Colonic mucosa (tissue), 4 donors: ENCODE data around the gene PPP1R1B. TPM values are rescaled to one million over a fixed set of nuclear protein-coding genes. Genes with fewer than 3 reads are reported as not detected.

Experiments used
- DNase-seq: peaks from one replicate; pipeline ENCODE4 v3.0.0-alpha.2; 2020
- H3K27ac ChIP-seq: fragments of 200-600 bp; one replicate; pipeline ENCODE4 v1.8.0; 2021
- H3K27me3 ChIP-seq: fragments of 200-600 bp; one replicate; pipeline ENCODE4 v1.8.0; 2021
- H3K36me3 ChIP-seq: fragments of 200-600 bp; one replicate; pipeline ENCODE4 v1.8.0; 2021
- H3K4me1 ChIP-seq: fragments of 200-600 bp; one replicate; pipeline ENCODE4 v1.8.0; 2021; ENCODE audit warnings: mild to moderate bottlenecking
- H3K4me3 ChIP-seq: fragments of 200-600 bp; one replicate; pipeline ENCODE4 v1.8.0; 2021
- H3K9ac ChIP-seq, 2 donors: one replicate each; pipeline ENCODE4 v1.7.0; 2013; ENCODE audit warnings: control low read depth in 2 of 2, low read depth in 2 of 2, low read length in 2 of 2
- H3K9me3 ChIP-seq: fragments of 200-600 bp; one replicate; pipeline ENCODE4 v1.8.0; 2021
- CTCF ChIP-seq: fragments of 200-600 bp; IDR thresholded peaks from one replicate; pipeline ENCODE4 v1.8.0; 2022; ENCODE audit warnings: antibody characterized with exemption, mild to moderate bottlenecking
- intact Hi-C: fragments of 100-400 bp; cut with DNase I; formaldehyde crosslinking; loops from one replicate; pipeline ENCODE4 v1.14.1; 2022
- total RNA-seq, 2 donors: library from RNA; stranded (reverse); fragmentation: NEBNext Ultra II Directional in 1 of 2; extraction: Animal tissue kit (Norgen Biotek cat#: 25700) in 1 of 2; gene quantifications; one replicate each; pipeline ENCODE4 v1.2.1, GENCODE V29; 2021
- donor health status: healthy.
- donor health status: DM: no; HTN: no; CAD: no.
- donor health status: DM: no; HTN: no; CAD: no.

The PPP1R1B gene
- total RNA-seq, 2 donors from 2014 or later, result 331 to 350 TPM

- Histone ChIP-seq H3K36me3 (no peaks in the 10 kb centered on the region), H3K27ac (peak overlapping the region; percentile 42), H3K4me1 (peaks cover 20% of the 10 kb centered on the region), H3K9ac (peak overlapping the region in 1 of 2 donors; percentile 88), H3K4me3 (no peak overlapping the region), H3K9me3 (no peaks in the 10 kb centered on the region), H3K27me3 (no peaks in the 10 kb centered on the region)
- intact Hi-C loops, result no loop called here
- no peak for TF ChIP-seq CTCF
- DNase-seq, result peak; percentile 83
Observed at GRCh38 chr17:39676198-39676819, 49.6 kb downstream of the PPP1R1B start.

GRCh38 chr17:39677072-39677471 is 50.3 kb downstream of the PPP1R1B start:
- Histone ChIP-seq H3K9me3 (no peaks in the 10 kb centered on the region), H3K4me3 (no peak overlapping the region), H3K9ac (peak overlapping the region in 1 of 2 donors; percentile 54), H3K36me3 (no peaks in the 10 kb centered on the region), H3K27me3 (no peaks in the 10 kb centered on the region), H3K27ac (no peak overlapping the region), H3K4me1 (peaks cover 20% of the 10 kb centered on the region)
- intact Hi-C loops, result no loop called here
- no peak for TF ChIP-seq CTCF
- DNase-seq, result no peak

- H3K4me1 ChIP-seq, result peaks cover 20% of the 10 kb centered on the region
- no peaks in the 10 kb centered on the region for H3K36me3 ChIP-seq
- peak overlapping the region in 1 of 2 donors; percentile 79 for H3K9ac ChIP-seq
- no peak for TF ChIP-seq CTCF
- H3K27ac ChIP-seq, result peak overlapping the region; percentile 60
- H3K4me3 ChIP-seq, result no peak overlapping the region
- DNase-seq, result no peak
- no peaks in the 10 kb centered on the region for H3K27me3 ChIP-seq
- H3K9me3 ChIP-seq, result no peaks in the 10 kb centered on the region
- intact Hi-C loops, result no loop called here
Observed at GRCh38 chr17:39677542-39678339, 51.0 kb downstream of the PPP1R1B start.

GRCh38 chr17:39678340-39679116 is 51.8 kb downstream of the PPP1R1B start:
- Histone ChIP-seq H3K4me1 (peaks cover 20% of the 10 kb centered on the region), H3K27ac (peak overlapping the region; percentile 60), H3K36me3 (no peaks in the 10 kb centered on the region), H3K4me3 (no peak overlapping the region), H3K27me3 (no peaks in the 10 kb centered on the region), H3K9ac (peak overlapping the region in 1 of 2 donors; percentile 79), H3K9me3 (no peaks in the 10 kb centered on the region)
- no peak for TF ChIP-seq CTCF
- intact Hi-C loops, result no loop called here
- DNase-seq, result peak; percentile 93

- no peak for TF ChIP-seq CTCF
- H3K4me1 ChIP-seq, result peaks cover 20% of the 10 kb centered on the region
- H3K27ac ChIP-seq, result peak overlapping the region; percentile 60
- H3K36me3 ChIP-seq, result no peaks in the 10 kb centered on the region
- H3K9ac ChIP-seq, result peak overlapping the region; percentile 45 to 79
- H3K27me3 ChIP-seq, result no peaks in the 10 kb centered on the region
- no peaks in the 10 kb centered on the region for H3K9me3 ChIP-seq
- intact Hi-C loops, result no loop called here
- H3K4me3 ChIP-seq, result no peak overlapping the region
- DNase-seq, result no peak
Observed at GRCh38 chr17:39679521-39680192, 52.9 kb downstream of the PPP1R1B start.
